ENCODE data around the gene MACROH2A1. TPM values are rescaled to one million over a fixed set of nuclear protein-coding genes. Genes with fewer than 3 reads are reported as not detected.

Gene MACROH2A1
- total and polyA plus RNA-seq, 5 donors from 2014 or later: 126 to 161 (median 140) TPM

- Histone ChIP-seq H3K27me3 (ENCODE audit: control insufficient read depth, insufficient read depth, low read length) (no peaks in the 10 kb centered on the region), H3K27ac (ENCODE audit: insufficient read depth, low read length, poor library complexity, severe bottlenecking) (no peak overlapping the region), H3K36me3 (ENCODE audit: control insufficient read depth, insufficient read depth, low read length) (peaks cover 74% of the 10 kb centered on the region), H3K4me3 (ENCODE audit: low read depth, low read length) (no peak overlapping the region), H3K9me3 (ENCODE audit: control insufficient read depth in 2 of 2, low read length in 2 of 2) (no peaks in the 10 kb centered on the region), H3K4me1 (ENCODE audit: control insufficient read depth, insufficient read depth, low read length, poor library complexity, severe bottlenecking) (peaks cover 12% of the 10 kb centered on the region)
- DNase-seq: no peak
- no peaks in the 10 kb centered on the region for H3K27me3 Mint-ChIP-seq
- no peak overlapping the region for H3K4me3 Mint-ChIP-seq
- no peak for ATAC-seq (ENCODE audit: low read depth in 2 of 2)
- peaks cover 13 to 79% (median 57%) of the 10 kb centered on the region in 4 donors for H3K4me1 Mint-ChIP-seq
- H3K27ac Mint-ChIP-seq: peak overlapping the region in 2 of 3 donors; percentile 78 to 83
- H3K9me3 Mint-ChIP-seq: no peaks in the 10 kb centered on the region
- peaks cover 60% of the 10 kb centered on the region for H3K36me3 Mint-ChIP-seq
Measured at GRCh38 chr5:135377751-135378680, 21.0 kb downstream of the MACROH2A1 start.

- Mint-ChIP-seq H3K4me3 (peak overlapping the region in 2 of 4 donors; percentile 41 to 48), H3K36me3 (peaks cover 51% of the 10 kb centered on the region), H3K27me3 (no peaks in the 10 kb centered on the region), H3K4me1 (peaks cover 13 to 75% (median 57%) of the 10 kb centered on the region in 4 donors), H3K27ac (peak overlapping the region; percentile 11 to 78 (median 14)), H3K9me3 (no peaks in the 10 kb centered on the region)
- H3K36me3 ChIP-seq (ENCODE audit: control insufficient read depth, insufficient read depth, low read length): peaks cover 69% of the 10 kb centered on the region
- H3K9me3 ChIP-seq (ENCODE audit: control insufficient read depth in 2 of 2, low read length in 2 of 2): no peaks in the 10 kb centered on the region
- H3K4me1 ChIP-seq (ENCODE audit: control insufficient read depth, insufficient read depth, low read length, poor library complexity, severe bottlenecking): peaks cover 15% of the 10 kb centered on the region
- no peak for ATAC-seq (ENCODE audit: low read depth in 2 of 2)
- DNase-seq: peak in 1 of 3 donors; percentile 35
- no peak overlapping the region for H3K4me3 ChIP-seq (ENCODE audit: low read depth, low read length)
- no peak overlapping the region for H3K27ac ChIP-seq (ENCODE audit: insufficient read depth, low read length, poor library complexity, severe bottlenecking)
- H3K27me3 ChIP-seq (ENCODE audit: control insufficient read depth, insufficient read depth, low read length): no peaks in the 10 kb centered on the region
Measured at GRCh38 chr5:135376961-135377624, 21.9 kb downstream of the MACROH2A1 start.

- no peak overlapping the region for H3K4me3 Mint-ChIP-seq
- no peaks in the 10 kb centered on the region for H3K9me3 Mint-ChIP-seq
- ATAC-seq (ENCODE audit: low read depth in 2 of 2) (no peak), DNase-seq (no peak)
- Histone ChIP-seq H3K27ac (ENCODE audit: insufficient read depth, low read length, poor library complexity, severe bottlenecking) (no peak overlapping the region), H3K9me3 (ENCODE audit: control insufficient read depth in 2 of 2, low read length in 2 of 2) (no peaks in the 10 kb centered on the region), H3K27me3 (ENCODE audit: control insufficient read depth, insufficient read depth, low read length) (no peaks in the 10 kb centered on the region), H3K36me3 (ENCODE audit: control insufficient read depth, insufficient read depth, low read length) (peaks cover 55% of the 10 kb centered on the region), H3K4me3 (ENCODE audit: low read depth, low read length) (no peak overlapping the region), H3K4me1 (ENCODE audit: control insufficient read depth, insufficient read depth, low read length, poor library complexity, severe bottlenecking) (peaks cover 15% of the 10 kb centered on the region)
- H3K27me3 Mint-ChIP-seq: no peaks in the 10 kb centered on the region
- H3K27ac Mint-ChIP-seq: peak overlapping the region in 2 of 3 donors; percentile 9 to 22
- peaks cover 54% of the 10 kb centered on the region for H3K36me3 Mint-ChIP-seq
- H3K4me1 Mint-ChIP-seq: peaks cover 7 to 80% (median 59%) of the 10 kb centered on the region in 4 donors
Measured at GRCh38 chr5:135375040-135375793, 23.8 kb downstream of the MACROH2A1 start.

GRCh38 chr5:135373736-135374515, 25.1 kb downstream of the MACROH2A1 start:
- H3K9me3 Mint-ChIP-seq: no peaks in the 10 kb centered on the region
- ATAC-seq (ENCODE audit: low read depth in 2 of 2): no peak
- no peaks in the 10 kb centered on the region for H3K9me3 ChIP-seq (ENCODE audit: control insufficient read depth in 2 of 2, low read length in 2 of 2)
- H3K27me3 Mint-ChIP-seq: no peaks in the 10 kb centered on the region
- peak overlapping the region in 1 of 4 donors; percentile 41 for H3K4me3 Mint-ChIP-seq
- peaks cover 10% of the 10 kb centered on the region for H3K4me1 ChIP-seq (ENCODE audit: control insufficient read depth, insufficient read depth, low read length, poor library complexity, severe bottlenecking)
- peak overlapping the region in 1 of 3 donors; percentile 83 for H3K27ac Mint-ChIP-seq
- peaks cover 7 to 77% (median 54%) of the 10 kb centered on the region in 4 donors for H3K4me1 Mint-ChIP-seq
- H3K27ac ChIP-seq (ENCODE audit: insufficient read depth, low read length, poor library complexity, severe bottlenecking): no peak overlapping the region
- DNase-seq: peak in 1 of 3 donors; percentile 4
- H3K4me3 ChIP-seq (ENCODE audit: low read depth, low read length): no peak overlapping the region
- peaks cover 55% of the 10 kb centered on the region for H3K36me3 ChIP-seq (ENCODE audit: control insufficient read depth, insufficient read depth, low read length)
- peaks cover 41% of the 10 kb centered on the region for H3K36me3 Mint-ChIP-seq
- no peaks in the 10 kb centered on the region for H3K27me3 ChIP-seq (ENCODE audit: control insufficient read depth, insufficient read depth, low read length)

GRCh38 chr5:135372654-135373381, 26.2 kb downstream of the MACROH2A1 start:
- H3K36me3 Mint-ChIP-seq: peaks cover 36% of the 10 kb centered on the region
- Histone ChIP-seq H3K36me3 (ENCODE audit: control insufficient read depth, insufficient read depth, low read length) (peaks cover 57% of the 10 kb centered on the region), H3K9me3 (ENCODE audit: control insufficient read depth in 2 of 2, low read length in 2 of 2) (no peaks in the 10 kb centered on the region), H3K27me3 (ENCODE audit: control insufficient read depth, insufficient read depth, low read length) (no peaks in the 10 kb centered on the region), H3K4me3 (ENCODE audit: low read depth, low read length) (no peak overlapping the region), H3K4me1 (ENCODE audit: control insufficient read depth, insufficient read depth, low read length, poor library complexity, severe bottlenecking) (peaks cover 10% of the 10 kb centered on the region), H3K27ac (ENCODE audit: insufficient read depth, low read length, poor library complexity, severe bottlenecking) (no peak overlapping the region)
- peak in 1 of 3 donors; percentile 26 for DNase-seq
- H3K4me1 Mint-ChIP-seq: peaks cover 7 to 65% (median 44%) of the 10 kb centered on the region in 4 donors
- peak overlapping the region in 2 of 3 donors; percentile 83 to 84 for H3K27ac Mint-ChIP-seq
- ATAC-seq (ENCODE audit: low read depth in 2 of 2): no peak
- no peaks in the 10 kb centered on the region for H3K27me3 Mint-ChIP-seq
- no peaks in the 10 kb centered on the region for H3K9me3 Mint-ChIP-seq
- H3K4me3 Mint-ChIP-seq: no peak overlapping the region

GRCh38 chr5:135371622-135372232, 27.3 kb downstream of the MACROH2A1 start:
- ATAC-seq (ENCODE audit: low read depth in 2 of 2): no peak
- Mint-ChIP-seq H3K27me3 (no peaks in the 10 kb centered on the region), H3K9me3 (no peaks in the 10 kb centered on the region), H3K27ac (peak overlapping the region in 1 of 3 donors; percentile 25), H3K4me3 (no peak overlapping the region), H3K4me1 (peaks cover 0 to 55% (median 35%) of the 10 kb centered on the region in 4 donors), H3K36me3 (peaks cover 44% of the 10 kb centered on the region)
- Histone ChIP-seq H3K36me3 (ENCODE audit: control insufficient read depth, insufficient read depth, low read length) (peaks cover 61% of the 10 kb centered on the region), H3K27ac (ENCODE audit: insufficient read depth, low read length, poor library complexity, severe bottlenecking) (no peak overlapping the region), H3K4me3 (ENCODE audit: low read depth, low read length) (no peak overlapping the region), H3K4me1 (ENCODE audit: control insufficient read depth, insufficient read depth, low read length, poor library complexity, severe bottlenecking) (peaks cover 10% of the 10 kb centered on the region), H3K27me3 (ENCODE audit: control insufficient read depth, insufficient read depth, low read length) (no peaks in the 10 kb centered on the region), H3K9me3 (ENCODE audit: control insufficient read depth in 2 of 2, low read length in 2 of 2) (no peaks in the 10 kb centered on the region)
- no peak for DNase-seq
